Liver (tissue), 9 donors: ENCODE results near the gene CCNA1. TPM values are rescaled to one million over a fixed set of nuclear protein-coding genes. Genes with fewer than 3 reads are reported as not detected.

Experiments
- DNase-seq: peaks from one replicate; pipeline ENCODE4 v3.0.0-alpha.2; 2017; ENCODE audit warnings: low spot score
- H3K27ac ChIP-seq, 2 donors: one replicate each; pipeline ENCODE4 v1.7.0; 2013; ENCODE audit warnings: inconsistent platforms in 2 of 2, low read length in 2 of 2, control low read depth in 1 of 2, low read depth in 1 of 2, mild to moderate bottlenecking in 1 of 2
- H3K27me3 ChIP-seq, 4 donors: one replicate each; pipeline versions ENCODE4 v1.6.1 to v1.7.0; 2013; ENCODE audit warnings: low read length in 3 of 4, inconsistent platforms in 1 of 4, mild to moderate bottlenecking in 1 of 4, moderate library complexity in 1 of 4; ENCODE audit not compliant: control insufficient read depth in 4 of 4, insufficient read depth in 4 of 4
- H3K36me3 ChIP-seq, 4 donors: one replicate each; pipeline versions ENCODE4 v1.6.1 to v1.7.0; 2013; ENCODE audit warnings: low read length in 3 of 4, mild to moderate bottlenecking in 3 of 4, low read depth in 1 of 4, moderate library complexity in 1 of 4; ENCODE audit not compliant: control insufficient read depth in 4 of 4, insufficient read depth in 3 of 4
- H3K4me1 ChIP-seq, 4 donors: one replicate each; pipeline versions ENCODE4 v1.6.1 to v1.7.0; 2013; ENCODE audit warnings: low read length in 3 of 4, mild to moderate bottlenecking in 3 of 4, moderate library complexity in 1 of 4; ENCODE audit not compliant: control insufficient read depth in 4 of 4, insufficient read depth in 4 of 4
- H3K4me3 ChIP-seq, 3 donors: one replicate each; pipeline versions ENCODE4 v1.6.1 to v1.7.0; 2013; ENCODE audit warnings: low read length in 3 of 3, control low read depth in 1 of 3, low read depth in 1 of 3, mild to moderate bottlenecking in 1 of 3
- H3K9ac ChIP-seq, 2 donors: one replicate each; pipeline ENCODE4 v1.7.0; 2013; ENCODE audit warnings: low read length in 2 of 2, mild to moderate bottlenecking in 2 of 2, moderate library complexity in 2 of 2, control low read depth in 1 of 2, low read depth in 1 of 2
- H3K9me3 ChIP-seq, 4 donors: one replicate each; pipeline versions ENCODE4 v1.6.1 to v1.7.0; 2013; ENCODE audit warnings: low read length in 3 of 4; ENCODE audit not compliant: control insufficient read depth in 4 of 4
- ATF3 ChIP-seq: IDR thresholded peaks from 2 replicates; pipeline ENCODE4 v1.6.1; 2016; ENCODE audit warnings: antibody characterized with exemption
- EGR1 ChIP-seq, 2 donors: IDR thresholded peaks; 2 replicates each; pipeline ENCODE4 v1.6.1; 2016 to 2018; ENCODE audit warnings: antibody characterized with exemption in 2 of 2, low read depth in 2 of 2
- FOXA1 ChIP-seq: IDR thresholded peaks from 2 replicates; pipeline ENCODE4 v1.6.1; 2016; ENCODE audit warnings: antibody characterized with exemption
- FOXA2 ChIP-seq: IDR thresholded peaks from 2 replicates; pipeline ENCODE4 v1.6.1; 2016; ENCODE audit warnings: antibody characterized with exemption
- GABPA ChIP-seq, 2 donors: IDR thresholded peaks in 1 of 2; conservative IDR thresholded peaks in 1 of 2; 2 replicates each; pipeline ENCODE4 v1.6.1; 2016; ENCODE audit warnings: antibody characterized with exemption in 2 of 2, mild to moderate bottlenecking in 1 of 2, moderate library complexity in 1 of 2
- HNF4A ChIP-seq, 2 donors: conservative IDR thresholded peaks; 2 replicates each; pipeline ENCODE4 v1.6.1; 2016; ENCODE audit warnings: antibody characterized with exemption in 2 of 2, mild to moderate bottlenecking in 2 of 2
- HNF4G ChIP-seq: IDR thresholded peaks from 2 replicates; pipeline ENCODE4 v1.6.1; 2016; ENCODE audit warnings: antibody characterized with exemption
- JUND ChIP-seq, 2 donors: IDR thresholded peaks; 2 replicates each; pipeline ENCODE4 v1.6.1; 2016; ENCODE audit warnings: antibody characterized with exemption in 2 of 2
- NR2F2 ChIP-seq: IDR thresholded peaks from 2 replicates; pipeline ENCODE4 v1.6.1; 2016; ENCODE audit warnings: antibody characterized with exemption
- RAD21 ChIP-seq, 2 donors: IDR thresholded peaks; 2 replicates each; pipeline ENCODE4 v1.6.1; 2016; ENCODE audit warnings: antibody characterized with exemption in 2 of 2, mild to moderate bottlenecking in 2 of 2
- REST ChIP-seq: IDR thresholded peaks from 2 replicates; pipeline ENCODE4 v1.6.1; 2016; ENCODE audit warnings: antibody characterized with exemption, mild to moderate bottlenecking
- RXRA ChIP-seq, 2 donors: IDR thresholded peaks; 2 replicates each; pipeline ENCODE4 v1.6.1; 2017 to 2018; ENCODE audit warnings: antibody characterized with exemption in 2 of 2, mild to moderate bottlenecking in 1 of 2
- SP1 ChIP-seq: IDR thresholded peaks from 2 replicates; pipeline ENCODE4 v1.6.1; 2018; ENCODE audit warnings: antibody characterized with exemption, mild to moderate bottlenecking
- TAF1 ChIP-seq: conservative IDR thresholded peaks from 2 replicates; pipeline ENCODE4 v1.6.1; 2016; ENCODE audit warnings: antibody characterized with exemption, mild to moderate bottlenecking
- YY1 ChIP-seq: IDR thresholded peaks from 2 replicates; pipeline ENCODE4 v1.6.1; 2016; ENCODE audit warnings: antibody characterized with exemption, mild to moderate bottlenecking
- ZBTB33 ChIP-seq: IDR thresholded peaks from 2 replicates; pipeline ENCODE4 v1.6.1; 2016; ENCODE audit warnings: antibody characterized with exemption
- WGBS: extraction: QIAGEN DNeasy Blood & Tissue Kit; methylation state at CpG from one replicate; pipeline ENCODE4 v1.1.7; 2013; 5-methylcytosine and 5-hydroxymethylcytosine counted together
- polyA plus RNA-seq, 2 donors: library from polyadenylated mRNA; stranded (reverse) in 1 of 2; unstranded in 1 of 2; fragments of 200-250 nt in 1 of 2; fragments of >200 nt in 1 of 2; fragmentation: Nextera tagmentation in 1 of 2; extraction: Ambion mirVana in 1 of 2; gene quantifications; one replicate each; pipeline versions ENCODE4 v1.2.1 to v1.2.3, GENCODE V29; 2013 to 2015
- total RNA-seq, 2 donors: library from RNA; depleted of rRNA; stranded (reverse); fragments of >200 nt; gene quantifications; one replicate each; pipeline ENCODE4 v1.2.3, GENCODE V29; 2014
- TF ChIP-seq, protein P1 (sequence below): fragments of 150-350 bp; IDR thresholded peaks from 2 replicates; pipeline ENCODE4 v1.5.1; 2017; ENCODE audit warnings: improper control_type of control experiment, low read depth, low read length; ENCODE audit not compliant: missing input control
- donor health status: healthy.
- donor health status: healthy.
- donor health status: healthy.
- donor health status: healthy.
- donor health status: healthy.

CCNA1 gene
- total and polyA plus RNA-seq, 4 donors, result 0.08 to 0.09 TPM; not detected in 2

DNA sequence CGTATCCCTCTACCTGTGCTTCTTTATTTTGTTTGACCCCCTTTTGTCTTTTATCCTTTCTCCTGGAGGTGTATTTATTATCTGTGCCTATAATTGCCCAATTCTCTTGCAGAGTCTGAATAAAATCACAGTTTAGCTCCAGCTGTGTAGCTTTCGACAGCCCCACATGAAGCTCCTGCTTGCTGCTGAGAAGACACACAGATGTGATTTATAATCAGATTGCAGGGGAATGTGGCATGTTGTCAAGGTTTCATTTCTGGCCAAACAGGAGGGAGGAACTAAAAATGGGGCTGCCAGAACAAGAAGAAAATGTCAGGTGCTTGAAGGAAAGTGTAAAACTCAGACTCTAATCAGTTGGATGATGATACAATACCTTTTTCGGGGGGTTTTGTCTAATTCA lies 22.7 kb downstream of the CCNA1 start (continued):
- TF ChIP-seq, protein P1, sequence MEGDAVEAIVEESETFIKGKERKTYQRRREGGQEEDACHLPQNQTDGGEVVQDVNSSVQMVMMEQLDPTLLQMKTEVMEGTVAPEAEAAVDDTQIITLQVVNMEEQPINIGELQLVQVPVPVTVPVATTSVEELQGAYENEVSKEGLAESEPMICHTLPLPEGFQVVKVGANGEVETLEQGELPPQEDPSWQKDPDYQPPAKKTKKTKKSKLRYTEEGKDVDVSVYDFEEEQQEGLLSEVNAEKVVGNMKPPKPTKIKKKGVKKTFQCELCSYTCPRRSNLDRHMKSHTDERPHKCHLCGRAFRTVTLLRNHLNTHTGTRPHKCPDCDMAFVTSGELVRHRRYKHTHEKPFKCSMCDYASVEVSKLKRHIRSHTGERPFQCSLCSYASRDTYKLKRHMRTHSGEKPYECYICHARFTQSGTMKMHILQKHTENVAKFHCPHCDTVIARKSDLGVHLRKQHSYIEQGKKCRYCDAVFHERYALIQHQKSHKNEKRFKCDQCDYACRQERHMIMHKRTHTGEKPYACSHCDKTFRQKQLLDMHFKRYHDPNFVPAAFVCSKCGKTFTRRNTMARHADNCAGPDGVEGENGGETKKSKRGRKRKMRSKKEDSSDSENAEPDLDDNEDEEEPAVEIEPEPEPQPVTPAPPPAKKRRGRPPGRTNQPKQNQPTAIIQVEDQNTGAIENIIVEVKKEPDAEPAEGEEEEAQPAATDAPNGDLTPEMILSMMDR, result no peak
- TF ChIP-seq RXRA (IDR thresholded peaks at IDR 0.05), result no peak

GRCh38 chr13:36456577-36456976 lies 24.3 kb downstream of the CCNA1 start:
- Histone ChIP-seq H3K4me1 (peaks cover 0 to 2% (median 0%) of the 10 kb centered on the region in 4 donors), H3K4me3 (no peak overlapping the region), H3K9me3 (no peaks in the 10 kb centered on the region), H3K36me3 (no peaks in the 10 kb centered on the region), H3K27ac (no peak overlapping the region), H3K27me3 (peaks cover 0 to 2% (median 0%) of the 10 kb centered on the region in 4 donors), H3K9ac (no peak overlapping the region)
- WGBS, result 53% methylated on average over 2 of the region's 2 CpGs
- TF ChIP-seq NR2F2 (no peak), FOXA2 (no peak), YY1 (no peak)
- DNase-seq, result no peak

DNA sequence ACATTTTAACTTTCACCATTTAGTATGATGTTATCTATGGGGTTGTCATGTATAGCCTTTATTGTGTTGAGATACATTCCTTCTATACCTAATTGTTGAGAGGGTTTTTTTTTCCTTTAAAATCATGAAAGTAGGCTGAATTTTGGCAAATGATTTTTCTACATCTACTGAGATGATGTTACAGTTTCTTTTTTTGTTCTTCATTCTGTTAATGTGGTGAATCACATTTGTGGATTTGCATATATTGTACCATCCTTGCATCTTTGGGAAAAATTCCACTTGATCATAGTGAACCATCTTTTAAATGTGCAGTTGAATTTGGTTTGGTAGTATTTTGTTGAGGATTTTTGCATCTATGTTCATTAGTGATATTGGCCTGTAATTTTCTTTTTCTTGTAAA lies 29.2 kb downstream of the CCNA1 start:
- Histone ChIP-seq H3K4me3 (no peak overlapping the region), H3K27me3 (peaks cover 0 to 3% (median 0%) of the 10 kb centered on the region in 4 donors), H3K9me3 (peaks cover 0 to 3% (median 0%) of the 10 kb centered on the region in 4 donors), H3K4me1 (no peaks in the 10 kb centered on the region), H3K9ac (no peak overlapping the region), H3K27ac (no peak overlapping the region), H3K36me3 (no peaks in the 10 kb centered on the region)
- TF ChIP-seq ATF3, result no peak
- no peak for TF ChIP-seq JUND (IDR thresholded peaks at IDR 0.05)
- no peak for TF ChIP-seq HNF4G
- TF ChIP-seq FOXA1, result no peak
- no peak for TF ChIP-seq EGR1 (IDR thresholded peaks at IDR 0.05; ENCODE audit: low read depth in 2 of 2)
- no peak for TF ChIP-seq ZBTB33
- no peak for TF ChIP-seq REST
- no peak for TF ChIP-seq GABPA (IDR thresholded peaks at IDR 0.05 in 1 of 2, conservative IDR thresholded peaks at IDR 0.05 in 1 of 2)
- no peak for TF ChIP-seq RAD21 (IDR thresholded peaks at IDR 0.05)
- no peak for TF ChIP-seq TAF1
- TF ChIP-seq YY1, result no peak
- TF ChIP-seq, protein P1, result no peak
- TF ChIP-seq SP1, result no peak
- no peak for TF ChIP-seq HNF4A (conservative IDR thresholded peaks at IDR 0.05)
- TF ChIP-seq FOXA2, result no peak
- TF ChIP-seq RXRA (IDR thresholded peaks at IDR 0.05), result no peak
- no peak for TF ChIP-seq NR2F2
- DNase-seq, result no peak
